WERI-Rb-1 (cell line): ENCODE results near the gene LIX1L.
A peak's percentile ranks its signal among the peaks of the same experiment; 100 is the strongest.

Experiments
- DNase-seq: peaks from one replicate; pipeline ENCODE4 v3.0.0-alpha.2; 2020
- H3K27ac ChIP-seq: fragments of 250-450 bp; sonication (Bioruptor Pico); 2 replicates; pipeline ENCODE4 v1.5.1; 2020; ENCODE audit warnings: mild to moderate bottlenecking, moderate library complexity
- H3K27me3 ChIP-seq: fragments of 250-450 bp; sonication (Bioruptor Pico); 2 replicates; pipeline ENCODE4 v1.5.1; 2021; ENCODE audit warnings: mild to moderate bottlenecking, low read depth, moderate library complexity; ENCODE audit not compliant: insufficient read depth, severe bottlenecking
- H3K36me3 ChIP-seq: fragments of 250-450 bp; sonication (Bioruptor Pico); 2 replicates; pipeline ENCODE4 v1.5.1; 2020; ENCODE audit warnings: mild to moderate bottlenecking, moderate library complexity
- H3K4me3 ChIP-seq: 2 replicates; pipeline ENCODE4 v1.5.1; 2011; ENCODE audit warnings: low read depth, mild to moderate bottlenecking, control low read depth, low read length
- H3K9me3 ChIP-seq: fragments of 250-450 bp; sonication (Bioruptor Pico); 2 replicates; pipeline ENCODE4 v1.5.1; 2021; ENCODE audit warnings: mild to moderate bottlenecking, moderate library complexity; ENCODE audit not compliant: severe bottlenecking
- TF ChIP-seq, protein P1 (sequence below): IDR thresholded peaks from 2 replicates; pipeline ENCODE4 v1.5.1; 2011; ENCODE audit warnings: low read depth, mild to moderate bottlenecking, control low read depth, inconsistent platforms, low read length

LIX1L gene

DNA sequence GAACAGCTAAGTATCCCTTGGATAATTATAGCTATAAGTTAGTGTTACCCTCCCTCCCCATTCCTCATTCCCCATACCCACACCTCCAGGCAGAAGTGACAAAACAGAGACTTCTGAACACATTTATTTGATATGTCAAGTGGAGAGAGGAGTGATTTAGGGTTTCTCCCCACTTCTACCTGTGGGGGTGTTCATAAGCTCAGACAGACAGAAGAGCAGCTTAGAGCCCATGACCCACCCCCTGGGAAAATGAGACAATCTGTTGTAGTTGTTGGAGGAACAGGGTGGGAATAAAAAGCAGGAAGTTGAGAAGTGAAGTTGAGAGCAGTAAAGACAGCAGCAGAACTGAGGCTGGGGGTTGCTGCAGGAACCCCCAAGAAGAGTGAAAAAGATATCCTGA, 1.5 kb upstream of the LIX1L start:
- Histone ChIP-seq H3K27me3 (no peaks in the 10 kb centered on the region), H3K27ac (no peak overlapping the region), H3K9me3 (no peaks in the 10 kb centered on the region), H3K36me3 (no peaks in the 10 kb centered on the region; the same call in 1 of the 2 replicates), H3K4me3 (peak overlapping the region; percentile 75; the same call in 1 of the 2 replicates)
- TF ChIP-seq, protein P1, sequence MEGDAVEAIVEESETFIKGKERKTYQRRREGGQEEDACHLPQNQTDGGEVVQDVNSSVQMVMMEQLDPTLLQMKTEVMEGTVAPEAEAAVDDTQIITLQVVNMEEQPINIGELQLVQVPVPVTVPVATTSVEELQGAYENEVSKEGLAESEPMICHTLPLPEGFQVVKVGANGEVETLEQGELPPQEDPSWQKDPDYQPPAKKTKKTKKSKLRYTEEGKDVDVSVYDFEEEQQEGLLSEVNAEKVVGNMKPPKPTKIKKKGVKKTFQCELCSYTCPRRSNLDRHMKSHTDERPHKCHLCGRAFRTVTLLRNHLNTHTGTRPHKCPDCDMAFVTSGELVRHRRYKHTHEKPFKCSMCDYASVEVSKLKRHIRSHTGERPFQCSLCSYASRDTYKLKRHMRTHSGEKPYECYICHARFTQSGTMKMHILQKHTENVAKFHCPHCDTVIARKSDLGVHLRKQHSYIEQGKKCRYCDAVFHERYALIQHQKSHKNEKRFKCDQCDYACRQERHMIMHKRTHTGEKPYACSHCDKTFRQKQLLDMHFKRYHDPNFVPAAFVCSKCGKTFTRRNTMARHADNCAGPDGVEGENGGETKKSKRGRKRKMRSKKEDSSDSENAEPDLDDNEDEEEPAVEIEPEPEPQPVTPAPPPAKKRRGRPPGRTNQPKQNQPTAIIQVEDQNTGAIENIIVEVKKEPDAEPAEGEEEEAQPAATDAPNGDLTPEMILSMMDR = no peak
- no peak for DNase-seq

DNA sequence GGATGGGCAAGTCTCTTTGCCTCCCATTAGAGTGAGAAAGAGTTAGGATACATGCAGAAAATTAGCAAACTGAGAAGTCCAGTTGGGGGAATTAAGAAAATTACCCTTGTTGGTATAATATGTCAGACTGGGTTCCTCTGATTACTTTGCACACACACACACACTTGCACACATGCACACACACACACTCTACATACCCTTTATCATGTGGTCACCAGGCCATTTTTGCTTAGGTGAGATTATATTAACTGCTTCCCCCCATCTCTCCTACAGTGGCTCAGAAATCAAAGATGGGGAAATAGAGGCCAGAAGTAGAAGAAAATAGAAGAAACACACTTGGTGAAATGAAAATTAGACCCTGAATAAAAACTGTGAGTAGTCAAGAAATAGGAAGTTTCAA, 917 bp upstream of the LIX1L start:
- H3K36me3 ChIP-seq = no peaks in the 10 kb centered on the region; the same call in 1 of the 2 replicates
- H3K27ac ChIP-seq = no peak overlapping the region; the same call in 1 of the 2 replicates
- no peak overlapping the region for H3K4me3 ChIP-seq
- no peaks in the 10 kb centered on the region for H3K9me3 ChIP-seq
- H3K27me3 ChIP-seq = no peaks in the 10 kb centered on the region
- DNase-seq = no peak
- TF ChIP-seq, protein P1 = no peak

DNA sequence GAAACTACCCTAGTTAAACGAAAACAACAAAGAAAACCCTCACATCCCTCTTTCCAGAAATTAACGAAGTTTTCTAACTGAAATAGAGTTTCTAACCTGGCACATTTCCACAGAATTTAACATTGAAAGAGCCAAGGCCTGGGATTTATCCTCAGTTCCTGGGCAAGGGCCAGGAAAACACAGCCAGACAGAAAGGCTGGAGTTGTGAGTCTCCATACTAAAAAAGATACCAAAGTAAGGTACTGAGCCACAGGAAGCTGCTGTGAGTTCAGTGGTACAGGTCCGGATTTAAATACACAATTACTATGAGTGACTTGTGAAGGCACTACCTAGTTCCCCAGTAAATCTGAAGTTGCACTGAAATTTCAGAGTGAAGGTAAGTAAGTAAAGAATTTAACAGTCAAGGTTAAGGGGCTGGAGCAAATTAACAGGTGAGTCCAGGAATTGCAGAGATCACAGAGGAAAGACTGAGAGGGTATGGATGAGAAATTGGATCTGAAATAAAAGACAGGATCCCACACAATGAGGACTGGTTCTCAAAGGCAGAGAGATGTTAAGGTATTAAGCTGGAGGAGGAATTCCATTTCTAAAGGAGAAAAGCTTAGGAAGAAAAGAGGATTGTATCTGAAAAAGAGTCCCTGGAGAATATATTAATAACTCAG, 905 bp downstream of the LIX1L start:
- H3K27me3 ChIP-seq = no peaks in the 10 kb centered on the region
- peak overlapping the region; percentile 57 for H3K4me3 ChIP-seq
- H3K9me3 ChIP-seq = no peaks in the 10 kb centered on the region
- peak overlapping the region; percentile 69 for H3K27ac ChIP-seq
- DNase-seq = no peak
- H3K36me3 ChIP-seq = peaks cover 3% of the 10 kb centered on the region
- TF ChIP-seq, protein P1 = no peak

DNA sequence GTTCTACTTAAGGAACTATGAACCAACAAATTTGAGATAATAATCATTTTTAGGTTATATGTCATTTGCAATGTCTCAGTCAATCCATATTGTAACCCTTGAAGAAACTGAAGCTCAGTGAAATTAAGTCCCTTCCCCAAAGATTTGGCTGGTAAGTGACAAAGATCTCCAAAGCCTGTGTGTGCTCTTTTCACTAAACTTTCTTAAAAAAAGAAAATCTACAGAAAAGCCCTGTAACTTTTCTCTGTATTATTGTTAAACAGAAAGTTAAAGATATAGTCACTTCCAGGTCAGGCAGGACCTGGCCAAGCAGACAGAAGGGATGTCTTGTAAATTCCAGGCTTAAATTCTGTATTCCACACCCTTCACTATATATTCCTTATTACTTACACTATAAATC, 1.5 kb downstream of the LIX1L start:
- no peak overlapping the region for H3K4me3 ChIP-seq
- DNase-seq = no peak

DNA sequence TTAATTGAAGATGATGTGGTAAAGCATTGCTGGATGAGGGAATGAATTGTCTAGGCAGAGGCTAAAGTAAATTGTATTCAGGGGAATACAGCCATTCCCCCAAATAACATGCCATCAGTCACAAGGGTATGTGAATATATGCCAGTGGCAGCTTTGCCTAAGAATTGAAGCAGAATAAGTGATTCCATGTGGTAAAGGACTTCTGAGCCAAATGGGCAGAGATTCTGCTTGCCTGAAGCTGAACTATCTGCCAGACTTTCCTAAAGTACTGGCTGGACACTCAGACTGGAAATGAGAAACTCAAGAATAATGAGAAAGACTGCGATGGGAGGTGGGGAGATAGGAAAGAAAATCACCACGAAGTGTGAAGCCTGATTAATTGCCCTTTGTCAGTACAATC, 2.4 kb downstream of the LIX1L start:
- no peak for DNase-seq
- no peaks in the 10 kb centered on the region for H3K9me3 ChIP-seq
- no peak overlapping the region for H3K4me3 ChIP-seq
- no peak overlapping the region for H3K27ac ChIP-seq
- H3K27me3 ChIP-seq = no peaks in the 10 kb centered on the region
- peaks cover 4% of the 10 kb centered on the region for H3K36me3 ChIP-seq
- TF ChIP-seq, protein P1 = no peak

More for the DNA sequence above, 1.5 kb downstream of the LIX1L start:
- Histone ChIP-seq H3K27ac (no peak overlapping the region), H3K36me3 (peaks cover 4% of the 10 kb centered on the region), H3K27me3 (no peaks in the 10 kb centered on the region), H3K9me3 (no peaks in the 10 kb centered on the region)
- TF ChIP-seq, protein P1 = no peak

DNA sequence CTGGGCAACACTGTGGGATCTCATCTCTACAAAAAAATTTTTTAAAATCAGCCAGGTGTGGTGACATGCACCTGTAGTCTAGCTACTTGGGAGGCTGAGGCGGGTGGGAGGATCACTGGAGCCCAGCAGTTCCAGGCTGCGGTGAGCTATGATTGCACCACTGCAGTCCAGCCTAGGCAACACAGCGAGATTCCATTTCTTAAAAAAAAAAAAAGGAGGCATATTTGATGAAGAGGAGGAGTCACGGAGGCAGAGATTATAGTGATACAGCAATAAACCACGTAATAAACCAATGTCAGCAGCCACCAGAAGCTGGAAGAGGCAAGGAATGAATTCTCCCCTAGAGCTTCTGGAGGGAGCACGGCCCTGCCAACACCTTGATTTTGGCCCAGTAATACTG, 4.0 kb downstream of the LIX1L start:
- TF ChIP-seq, protein P1 = no peak
- Histone ChIP-seq H3K36me3 (peaks cover 4% of the 10 kb centered on the region), H3K27me3 (no peaks in the 10 kb centered on the region)

More for the DNA sequence above, 4.0 kb downstream of the LIX1L start:
- no peak for DNase-seq
- H3K4me3 ChIP-seq = no peak overlapping the region
- H3K9me3 ChIP-seq = no peaks in the 10 kb centered on the region
- H3K27ac ChIP-seq = no peak overlapping the region
